NB4 (cell line): ENCODE results near the gene CRACR2B.

Source experiments
- DNase-seq: peaks from one replicate; pipeline ENCODE4 v3.0.0; 2010; ENCODE audit warnings: low read depth
- H3K4me3 ChIP-seq: one replicate; pipeline ENCODE4 v1.5.1; 2011; ENCODE audit warnings: mild to moderate bottlenecking, low read depth, low read length, moderate library complexity
- CTCF ChIP-seq: IDR thresholded peaks from one replicate; pipeline ENCODE4 v1.5.1; 2012; ENCODE audit warnings: low read depth, low read length
- MAX ChIP-seq: IDR thresholded peaks from 2 replicates; pipeline ENCODE4 v1.6.1; 2011; ENCODE audit warnings: low read depth, low read length
- MYC ChIP-seq: IDR thresholded peaks from 2 replicates; pipeline ENCODE4 v1.6.1; 2011; ENCODE audit warnings: low read depth, low read length
- POLR2A ChIP-seq: IDR thresholded peaks from 2 replicates; pipeline ENCODE4 v1.6.1; 2011; ENCODE audit warnings: mild to moderate bottlenecking; ENCODE audit not compliant: insufficient read length; ENCODE audit errors: extremely low read depth

Gene CRACR2B

GRCh38 chr11:855796-856195 is 28.1 kb downstream of the CRACR2B start:
- TF ChIP-seq CTCF (no peak), MAX (no peak), MYC (no peak), POLR2A (no peak)
- no peak for DNase-seq
- H3K4me3 ChIP-seq = no peak overlapping the region

- H3K4me3 ChIP-seq = no peak overlapping the region
- TF ChIP-seq CTCF = no peak
- no peak for TF ChIP-seq POLR2A
- TF ChIP-seq MYC = no peak
- TF ChIP-seq MAX = no peak
- DNase-seq = no peak
Measured at GRCh38 chr11:856397-856796, 28.7 kb downstream of the CRACR2B start.

- no peak for DNase-seq
- no peak overlapping the region for H3K4me3 ChIP-seq
- TF ChIP-seq MYC (no peak), MAX (no peak), POLR2A (no peak), CTCF (no peak)
Measured at GRCh38 chr11:858053-858761, 30.5 kb downstream of the CRACR2B start.

- no peak for TF ChIP-seq MAX
- no peak for TF ChIP-seq POLR2A
- no peak for TF ChIP-seq MYC
- no peak for TF ChIP-seq CTCF
- H3K4me3 ChIP-seq = no peak overlapping the region
- DNase-seq = no peak
Measured at GRCh38 chr11:858762-859339, 31.1 kb downstream of the CRACR2B start.

GRCh38 chr11:859394-860131 is 31.8 kb downstream of the CRACR2B start:
- H3K4me3 ChIP-seq = no peak overlapping the region
- DNase-seq = no peak
- no peak for TF ChIP-seq MYC
- TF ChIP-seq CTCF = no peak
- TF ChIP-seq POLR2A = no peak
- no peak for TF ChIP-seq MAX
